Kidney epithelial cell (primary cell): ENCODE data around the gene ZMYM4. TPM values are rescaled to one million over a fixed set of nuclear protein-coding genes. Genes with fewer than 3 reads are reported as not detected.
"Not testable (repeated sequence)": the region's sequence is repeated elsewhere in the genome, so short reads cannot be mapped to it uniquely, and the experiment has no call there.

Experiments used
- DNase-seq: peaks from one replicate; pipeline ENCODE4 v3.0.0-alpha.2; 2010; ENCODE audit warnings: low read depth
- H3K27me3 ChIP-seq: 2 replicates; pipeline ENCODE4 v1.6.0; 2011; ENCODE audit warnings: low read length; ENCODE audit not compliant: control insufficient read depth, insufficient read depth
- H3K36me3 ChIP-seq: 2 replicates; pipeline ENCODE4 v1.5.1; 2011; ENCODE audit warnings: low read length; ENCODE audit not compliant: control insufficient read depth, insufficient read depth
- H3K4me3 ChIP-seq: 2 replicates; pipeline ENCODE4 v1.5.1; 2011; ENCODE audit warnings: low read depth, mild to moderate bottlenecking, control low read depth, low read length
- total RNA-seq: library from RNA; depleted of rRNA; stranded (reverse); fragments of >200 nt; gene quantifications from 2 replicates; pipeline ENCODE4 v1.2.3, GENCODE V29; 2015
- TF ChIP-seq, protein P1 (sequence below): IDR thresholded peaks from 2 replicates; pipeline ENCODE4 v1.5.1; 2011; ENCODE audit warnings: mild to moderate bottlenecking, moderate library complexity, low read length, control low read depth, inconsistent platforms; ENCODE audit not compliant: insufficient read depth, poor library complexity, severe bottlenecking

The ZMYM4 gene
- total RNA-seq, 1 donor from 2014 or later, result 35.1 TPM

DNA sequence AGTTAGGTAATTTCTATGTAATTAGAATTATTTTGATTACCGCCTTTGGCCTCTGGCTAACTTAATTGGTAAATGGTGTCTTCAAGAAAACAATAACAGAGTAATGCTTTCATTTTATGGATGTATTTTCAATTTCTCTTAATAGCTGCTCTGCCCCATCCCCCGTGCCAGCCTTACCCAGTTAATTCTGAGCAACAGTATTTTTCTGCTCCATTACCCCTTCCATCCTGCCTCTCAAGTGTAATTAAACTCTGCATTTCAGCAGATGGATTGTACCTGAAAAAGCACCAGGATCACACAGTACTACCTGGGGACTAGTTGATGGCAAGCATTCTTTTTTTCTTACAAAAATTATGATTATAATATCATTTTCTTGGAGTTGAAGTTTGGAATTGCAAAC is 184.5 kb downstream of the ZMYM4 start:
- DNase-seq, result no peak
- Histone ChIP-seq H3K27me3 (no peaks in the 10 kb centered on the region), H3K4me3 (no peak overlapping the region), H3K36me3 (peaks cover 3% of the 10 kb centered on the region)
- TF ChIP-seq, protein P1, sequence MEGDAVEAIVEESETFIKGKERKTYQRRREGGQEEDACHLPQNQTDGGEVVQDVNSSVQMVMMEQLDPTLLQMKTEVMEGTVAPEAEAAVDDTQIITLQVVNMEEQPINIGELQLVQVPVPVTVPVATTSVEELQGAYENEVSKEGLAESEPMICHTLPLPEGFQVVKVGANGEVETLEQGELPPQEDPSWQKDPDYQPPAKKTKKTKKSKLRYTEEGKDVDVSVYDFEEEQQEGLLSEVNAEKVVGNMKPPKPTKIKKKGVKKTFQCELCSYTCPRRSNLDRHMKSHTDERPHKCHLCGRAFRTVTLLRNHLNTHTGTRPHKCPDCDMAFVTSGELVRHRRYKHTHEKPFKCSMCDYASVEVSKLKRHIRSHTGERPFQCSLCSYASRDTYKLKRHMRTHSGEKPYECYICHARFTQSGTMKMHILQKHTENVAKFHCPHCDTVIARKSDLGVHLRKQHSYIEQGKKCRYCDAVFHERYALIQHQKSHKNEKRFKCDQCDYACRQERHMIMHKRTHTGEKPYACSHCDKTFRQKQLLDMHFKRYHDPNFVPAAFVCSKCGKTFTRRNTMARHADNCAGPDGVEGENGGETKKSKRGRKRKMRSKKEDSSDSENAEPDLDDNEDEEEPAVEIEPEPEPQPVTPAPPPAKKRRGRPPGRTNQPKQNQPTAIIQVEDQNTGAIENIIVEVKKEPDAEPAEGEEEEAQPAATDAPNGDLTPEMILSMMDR, result no peak

DNA sequence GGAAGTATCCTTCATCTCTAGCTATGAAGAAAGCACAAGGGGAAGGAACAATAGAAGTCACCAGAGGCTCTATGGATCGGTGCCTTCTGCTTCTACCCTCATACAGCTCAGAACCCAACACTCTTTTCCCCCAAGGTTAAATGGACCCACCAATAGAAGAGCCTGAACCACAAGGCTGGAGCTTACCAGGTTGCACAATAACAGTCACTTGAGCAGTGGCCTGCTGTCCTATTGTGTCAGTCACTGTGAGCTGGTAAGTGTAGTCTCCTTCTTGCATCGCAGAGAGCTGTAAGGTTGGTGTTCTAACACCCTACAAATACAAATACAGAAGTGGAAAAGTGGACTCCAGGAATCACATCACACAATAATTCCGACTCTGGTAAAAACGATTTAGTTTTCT is 185.7 kb downstream of the ZMYM4 start:
- H3K4me3 ChIP-seq, result no peak overlapping the region
- H3K27me3 ChIP-seq, result no peaks in the 10 kb centered on the region
- TF ChIP-seq, protein P1, result no peak
- peaks cover 3% of the 10 kb centered on the region for H3K36me3 ChIP-seq
- DNase-seq, result no peak

DNA sequence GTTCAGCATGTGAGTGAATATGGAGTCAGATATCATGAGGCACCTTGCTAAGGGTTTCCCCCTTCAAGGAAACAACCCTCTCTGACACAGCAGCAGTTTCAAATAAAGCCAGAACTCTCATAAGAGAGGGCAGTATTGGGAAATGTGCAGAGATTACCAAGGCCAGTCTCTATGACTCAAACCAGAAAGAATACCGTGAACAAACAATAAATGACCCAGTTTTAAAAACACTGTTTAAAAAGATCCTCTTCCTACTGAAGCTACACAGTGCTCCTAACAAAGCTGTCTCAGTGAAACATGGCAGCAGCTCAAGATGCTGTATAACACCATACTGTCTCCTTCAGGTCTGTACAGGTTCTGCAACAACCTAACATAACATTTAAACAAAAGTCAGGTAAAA is 186.1 kb downstream of the ZMYM4 start:
- TF ChIP-seq, protein P1, result peak; percentile 5
- DNase-seq, result no peak
- H3K4me3 ChIP-seq, result no peak overlapping the region
- peaks cover 3% of the 10 kb centered on the region for H3K36me3 ChIP-seq
- no peaks in the 10 kb centered on the region for H3K27me3 ChIP-seq

DNA sequence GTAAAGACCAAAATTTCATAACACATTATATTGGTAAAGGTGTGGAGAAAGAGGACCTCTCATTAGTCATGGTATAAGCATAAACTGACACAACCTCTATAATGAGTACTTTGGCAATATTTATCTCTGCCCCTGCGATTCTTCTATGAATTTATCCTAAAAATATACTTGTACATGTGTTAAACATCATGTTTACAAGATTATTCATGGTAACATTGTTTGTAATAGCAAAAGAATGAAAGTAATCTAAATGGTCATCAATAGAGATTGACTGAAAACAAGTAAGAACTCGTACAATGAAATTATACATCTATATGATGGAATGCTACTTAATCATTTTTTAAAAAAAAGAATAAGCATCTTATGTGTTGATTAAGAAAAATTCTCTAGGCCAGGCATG is 192.3 kb downstream of the ZMYM4 start:
- H3K27me3 ChIP-seq, result no peaks in the 10 kb centered on the region

DNA sequence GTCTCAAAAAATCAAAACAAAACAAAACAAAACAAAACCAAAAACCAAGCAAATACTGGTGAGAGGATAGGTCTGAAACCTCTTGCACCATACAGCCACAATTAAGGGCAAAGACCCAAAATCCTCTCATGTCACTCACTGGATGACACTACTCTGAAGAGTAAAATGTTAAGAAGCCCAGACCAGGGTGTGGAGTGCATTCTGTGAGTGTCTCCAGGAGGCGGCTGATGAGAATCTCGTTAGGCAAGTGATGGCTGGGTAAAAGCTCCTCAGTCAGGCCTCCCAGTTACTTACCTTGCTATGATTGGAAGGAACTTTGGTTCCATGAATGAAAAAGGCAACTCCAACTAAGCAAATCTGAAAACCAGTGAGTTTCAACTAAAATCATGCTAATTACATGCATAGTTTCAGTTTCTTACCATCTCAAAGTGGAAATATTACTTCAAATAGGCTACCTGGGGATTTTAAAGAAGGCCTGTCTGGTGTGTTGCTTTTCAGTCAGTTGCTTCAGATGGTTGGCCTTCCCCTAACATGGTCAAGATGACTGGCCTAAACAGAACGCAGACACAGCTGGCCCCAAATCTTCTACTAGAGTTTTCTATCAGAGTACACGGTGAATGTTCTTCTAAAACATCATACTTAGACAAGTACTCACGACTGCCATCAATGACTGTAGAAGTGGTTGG is 193.6 kb downstream of the ZMYM4 start:
- DNase-seq, result no peak
- Histone ChIP-seq H3K4me3 (no peak overlapping the region), H3K36me3 (no peaks in the 10 kb centered on the region), H3K27me3 (no peaks in the 10 kb centered on the region)
- TF ChIP-seq, protein P1, result no peak

More for the DNA sequence above, 192.3 kb downstream of the ZMYM4 start:
- DNase-seq, result no peak
- TF ChIP-seq, protein P1, result no peak
- H3K4me3 ChIP-seq, result no peak overlapping the region
- H3K36me3 ChIP-seq, result no peaks in the 10 kb centered on the region

DNA sequence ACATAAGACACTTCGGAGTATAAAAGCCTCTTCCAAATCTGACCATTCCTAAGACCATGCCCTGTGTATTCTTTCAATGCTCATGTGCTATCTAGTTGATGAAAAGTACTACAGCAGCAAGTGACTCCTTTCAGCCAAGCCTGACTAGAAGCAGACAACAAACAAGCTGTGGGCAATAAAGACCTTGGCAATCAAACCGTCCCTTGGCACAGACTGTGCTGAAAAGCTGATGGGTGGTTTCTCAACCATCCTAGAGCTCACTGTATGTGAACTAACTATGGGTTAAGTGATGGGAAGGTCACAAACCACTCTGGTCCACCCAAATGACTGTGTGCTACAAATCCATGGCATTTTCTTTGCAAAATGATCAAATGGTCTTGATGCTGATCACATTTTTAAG is 194.7 kb downstream of the ZMYM4 start:
- DNase-seq, result no peak
- Histone ChIP-seq H3K36me3 (no peaks in the 10 kb centered on the region), H3K4me3 (no peak overlapping the region), H3K27me3 (no peaks in the 10 kb centered on the region)
- TF ChIP-seq, protein P1, result no peak

DNA sequence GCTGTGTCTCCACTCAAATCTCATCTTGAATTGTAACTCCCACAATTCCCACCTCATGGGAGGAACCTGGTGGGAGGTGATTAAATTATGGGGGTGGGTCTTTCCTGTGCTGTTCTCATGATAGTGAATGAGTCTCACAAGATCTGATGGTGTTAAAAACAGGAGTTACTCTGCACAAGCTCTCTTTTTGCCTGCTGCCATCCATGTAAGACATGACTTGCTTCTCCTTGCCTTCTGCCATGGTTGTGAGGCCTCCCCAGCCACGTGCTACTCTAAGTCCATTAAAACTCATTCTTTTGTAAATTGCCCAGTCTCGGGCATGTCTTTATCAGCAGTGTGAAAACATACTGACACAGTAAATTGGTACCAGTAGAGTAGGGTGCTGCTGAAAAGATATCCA is 195.2 kb downstream of the ZMYM4 start:
- H3K27me3 ChIP-seq, DNase-seq, H3K36me3 ChIP-seq, H3K4me3 ChIP-seq: not testable (repeated sequence)
